Peyer's patch (tissue), 4 donors: ENCODE data around the gene PLEKHG1. TPM values are rescaled to one million over a fixed set of nuclear protein-coding genes. Genes with fewer than 3 reads are reported as not detected.

Experiments used
- DNase-seq, 3 donors: peaks; one replicate each; pipeline ENCODE4 v3.0.0-alpha.2; 2017 to 2019
- H3K27ac ChIP-seq, 4 donors: fragments of 200-600 bp; sonication (generic); one replicate each; pipeline ENCODE4 v1.5.1; 2016 to 2019
- H3K27me3 ChIP-seq, 2 donors: fragments of 200-600 bp; sonication (generic); one replicate each; pipeline ENCODE4 v1.5.1; 2019
- H3K36me3 ChIP-seq, 3 donors: fragments of 200-600 bp; sonication (generic); one replicate each; pipeline ENCODE4 v1.5.1; 2016 to 2019
- H3K4me1 ChIP-seq, 4 donors: fragments of 200-600 bp; sonication (generic); one replicate each; pipeline ENCODE4 v1.5.1; 2016 to 2019
- H3K4me3 ChIP-seq, 4 donors: fragments of 200-600 bp; sonication (generic); 1 replicate in 3 of 4; 2 replicates in 1 of 4; pipeline ENCODE4 v1.5.1; 2016 to 2019; ENCODE audit warnings: mild to moderate bottlenecking in 1 of 4
- H3K9me3 ChIP-seq, 4 donors: fragments of 200-600 bp; sonication (generic); one replicate each; pipeline ENCODE4 v1.5.1; 2016 to 2019; ENCODE audit warnings: mild to moderate bottlenecking in 1 of 4
- POLR2A ChIP-seq, 2 donors: fragments of 450-650 bp; IDR thresholded peaks; one replicate each; pipeline ENCODE4 v1.5.1; 2017; ENCODE audit warnings: antibody characterized with exemption in 2 of 2, mild to moderate bottlenecking in 2 of 2, moderate library complexity in 2 of 2
- total RNA-seq, 4 donors: library from RNA; depleted of rRNA; stranded (reverse); fragments of >200 nt; gene quantifications; one replicate each; pipeline ENCODE4 v1.1.0, GENCODE V29; 2016
- TF ChIP-seq, protein P1 (sequence below), 6 experiments: fragments of 450-650 bp in 4 of 6; fragments of 200-600 bp in 2 of 6; sonication (generic) in 1 of 6; IDR thresholded peaks; one replicate each; pipeline ENCODE4 v1.5.1; 2017 to 2019; ENCODE audit warnings: antibody characterized with exemption in 6 of 6, mild to moderate bottlenecking in 3 of 6, moderate library complexity in 1 of 6

The PLEKHG1 gene
- total RNA-seq, 4 donors from 2014 or later = 52.2 to 281 (median 64.6) TPM

DNA sequence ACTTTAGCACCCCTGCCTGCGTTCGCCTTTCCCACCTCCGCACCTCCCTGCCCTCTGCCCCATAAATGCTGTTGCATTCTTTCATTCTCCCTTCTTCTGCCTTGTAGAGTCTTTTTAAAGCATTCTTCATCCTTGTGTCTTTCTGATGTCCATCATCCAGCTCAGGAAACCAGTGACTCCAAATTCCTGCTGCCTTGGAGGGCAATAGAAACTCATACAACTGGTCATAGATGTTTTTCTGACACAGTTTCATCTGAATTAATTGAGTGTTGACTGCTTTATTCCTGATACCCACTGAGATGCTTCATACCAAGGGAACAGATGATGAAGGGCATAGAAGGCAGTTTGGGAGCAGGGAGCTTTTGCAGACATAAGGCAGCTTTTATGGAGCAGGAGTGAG lies 19.6 kb downstream of the PLEKHG1 start:
- peak overlapping the region in 1 of 4 donors; percentile 15 for H3K27ac ChIP-seq
- H3K9me3 ChIP-seq = no peaks in the 10 kb centered on the region
- H3K36me3 ChIP-seq = no peaks in the 10 kb centered on the region
- no peak for TF ChIP-seq POLR2A (IDR thresholded peaks at IDR 0.05)
- TF ChIP-seq, protein P1, sequence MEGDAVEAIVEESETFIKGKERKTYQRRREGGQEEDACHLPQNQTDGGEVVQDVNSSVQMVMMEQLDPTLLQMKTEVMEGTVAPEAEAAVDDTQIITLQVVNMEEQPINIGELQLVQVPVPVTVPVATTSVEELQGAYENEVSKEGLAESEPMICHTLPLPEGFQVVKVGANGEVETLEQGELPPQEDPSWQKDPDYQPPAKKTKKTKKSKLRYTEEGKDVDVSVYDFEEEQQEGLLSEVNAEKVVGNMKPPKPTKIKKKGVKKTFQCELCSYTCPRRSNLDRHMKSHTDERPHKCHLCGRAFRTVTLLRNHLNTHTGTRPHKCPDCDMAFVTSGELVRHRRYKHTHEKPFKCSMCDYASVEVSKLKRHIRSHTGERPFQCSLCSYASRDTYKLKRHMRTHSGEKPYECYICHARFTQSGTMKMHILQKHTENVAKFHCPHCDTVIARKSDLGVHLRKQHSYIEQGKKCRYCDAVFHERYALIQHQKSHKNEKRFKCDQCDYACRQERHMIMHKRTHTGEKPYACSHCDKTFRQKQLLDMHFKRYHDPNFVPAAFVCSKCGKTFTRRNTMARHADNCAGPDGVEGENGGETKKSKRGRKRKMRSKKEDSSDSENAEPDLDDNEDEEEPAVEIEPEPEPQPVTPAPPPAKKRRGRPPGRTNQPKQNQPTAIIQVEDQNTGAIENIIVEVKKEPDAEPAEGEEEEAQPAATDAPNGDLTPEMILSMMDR (IDR thresholded peaks at IDR 0.05) = no peak
- no peaks in the 10 kb centered on the region for H3K27me3 ChIP-seq
- no peak overlapping the region for H3K4me3 ChIP-seq
- no peak for DNase-seq
- peaks cover 0 to 16% (median 5%) of the 10 kb centered on the region in 4 donors for H3K4me1 ChIP-seq

DNA sequence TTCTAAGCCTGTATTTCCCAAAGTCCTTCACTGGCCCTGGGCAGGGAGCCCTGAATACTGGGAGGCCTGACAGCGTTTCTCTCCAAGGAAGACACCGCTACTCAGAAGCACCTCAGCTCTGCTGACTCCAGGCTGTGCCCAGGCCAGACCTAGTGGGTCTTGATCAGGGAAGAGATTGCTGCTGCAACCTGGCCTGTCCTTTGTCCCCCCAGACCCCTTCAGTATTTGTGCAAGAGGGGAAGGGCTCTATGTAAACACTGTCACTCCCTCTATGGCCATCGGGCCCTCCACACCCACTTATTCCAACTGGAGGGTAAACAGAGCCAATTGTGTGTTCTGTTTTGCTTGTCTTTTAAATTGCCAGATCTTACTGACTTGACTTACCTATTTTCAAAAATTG lies 20.6 kb downstream of the PLEKHG1 start:
- Histone ChIP-seq H3K36me3 (no peaks in the 10 kb centered on the region), H3K27ac (peak overlapping the region in 2 of 4 donors; percentile 14 to 56), H3K27me3 (no peaks in the 10 kb centered on the region), H3K9me3 (no peaks in the 10 kb centered on the region), H3K4me1 (peaks cover 0 to 16% (median 5%) of the 10 kb centered on the region in 4 donors), H3K4me3 (no peak overlapping the region)
- no peak for TF ChIP-seq POLR2A (IDR thresholded peaks at IDR 0.05)
- TF ChIP-seq, protein P1 (IDR thresholded peaks at IDR 0.05) = no peak
- no peak for DNase-seq

DNA sequence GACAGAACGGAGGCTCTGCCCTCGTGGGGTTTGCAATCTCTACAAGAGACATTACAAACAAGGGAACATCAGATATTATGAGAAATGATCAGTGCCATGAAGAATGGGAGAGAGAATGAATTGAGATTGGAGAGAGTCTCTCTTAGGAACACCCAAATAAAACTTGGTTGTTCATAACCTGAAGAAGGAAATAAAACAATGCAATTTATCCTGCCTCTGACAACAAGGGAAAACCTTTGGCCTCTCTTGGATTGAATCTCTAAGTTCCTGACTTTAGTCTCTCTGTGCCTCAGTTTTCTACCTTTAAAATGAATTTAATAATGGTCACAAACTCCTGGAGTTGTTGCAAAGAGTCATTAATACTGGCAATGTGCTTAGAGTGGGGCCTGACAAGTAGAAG lies 21.1 kb downstream of the PLEKHG1 start:
- TF ChIP-seq POLR2A (IDR thresholded peaks at IDR 0.05) = no peak
- TF ChIP-seq, protein P1 (IDR thresholded peaks at IDR 0.05) = no peak
- H3K4me1 ChIP-seq = peaks cover 0 to 16% (median 5%) of the 10 kb centered on the region in 4 donors
- H3K4me3 ChIP-seq = no peak overlapping the region
- H3K27me3 ChIP-seq = no peaks in the 10 kb centered on the region
- peak overlapping the region in 3 of 4 donors; percentile 5 to 56 (median 14) for H3K27ac ChIP-seq
- DNase-seq = no peak
- no peaks in the 10 kb centered on the region for H3K36me3 ChIP-seq
- no peaks in the 10 kb centered on the region for H3K9me3 ChIP-seq

DNA sequence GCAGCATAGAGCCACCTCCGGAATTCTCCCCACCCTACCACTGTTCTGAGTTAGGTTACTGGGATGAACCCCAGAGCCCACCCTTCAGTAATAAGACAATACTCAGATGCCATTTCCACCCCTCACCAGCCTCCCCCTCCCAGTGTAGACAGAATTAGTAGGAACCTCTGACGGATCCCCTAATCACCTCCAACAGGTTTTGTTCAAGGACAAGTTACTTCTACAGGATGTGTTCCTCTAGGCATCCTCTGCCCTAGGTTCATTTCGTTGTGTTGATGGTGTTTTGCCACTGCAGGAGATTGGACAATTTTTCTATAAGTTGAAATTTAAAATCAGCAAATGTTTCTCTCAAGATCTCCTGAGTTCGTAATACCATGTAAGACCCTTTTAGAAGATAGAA lies 22.8 kb downstream of the PLEKHG1 start:
- Histone ChIP-seq H3K27me3 (no peaks in the 10 kb centered on the region), H3K4me3 (no peak overlapping the region), H3K9me3 (no peaks in the 10 kb centered on the region), H3K27ac (peak overlapping the region in 2 of 4 donors; percentile 6 to 78), H3K36me3 (no peaks in the 10 kb centered on the region), H3K4me1 (peaks cover 0 to 18% (median 8%) of the 10 kb centered on the region in 4 donors)
- TF ChIP-seq POLR2A (IDR thresholded peaks at IDR 0.05) = no peak
- TF ChIP-seq, protein P1 (IDR thresholded peaks at IDR 0.05) = no peak
- DNase-seq = no peak

DNA sequence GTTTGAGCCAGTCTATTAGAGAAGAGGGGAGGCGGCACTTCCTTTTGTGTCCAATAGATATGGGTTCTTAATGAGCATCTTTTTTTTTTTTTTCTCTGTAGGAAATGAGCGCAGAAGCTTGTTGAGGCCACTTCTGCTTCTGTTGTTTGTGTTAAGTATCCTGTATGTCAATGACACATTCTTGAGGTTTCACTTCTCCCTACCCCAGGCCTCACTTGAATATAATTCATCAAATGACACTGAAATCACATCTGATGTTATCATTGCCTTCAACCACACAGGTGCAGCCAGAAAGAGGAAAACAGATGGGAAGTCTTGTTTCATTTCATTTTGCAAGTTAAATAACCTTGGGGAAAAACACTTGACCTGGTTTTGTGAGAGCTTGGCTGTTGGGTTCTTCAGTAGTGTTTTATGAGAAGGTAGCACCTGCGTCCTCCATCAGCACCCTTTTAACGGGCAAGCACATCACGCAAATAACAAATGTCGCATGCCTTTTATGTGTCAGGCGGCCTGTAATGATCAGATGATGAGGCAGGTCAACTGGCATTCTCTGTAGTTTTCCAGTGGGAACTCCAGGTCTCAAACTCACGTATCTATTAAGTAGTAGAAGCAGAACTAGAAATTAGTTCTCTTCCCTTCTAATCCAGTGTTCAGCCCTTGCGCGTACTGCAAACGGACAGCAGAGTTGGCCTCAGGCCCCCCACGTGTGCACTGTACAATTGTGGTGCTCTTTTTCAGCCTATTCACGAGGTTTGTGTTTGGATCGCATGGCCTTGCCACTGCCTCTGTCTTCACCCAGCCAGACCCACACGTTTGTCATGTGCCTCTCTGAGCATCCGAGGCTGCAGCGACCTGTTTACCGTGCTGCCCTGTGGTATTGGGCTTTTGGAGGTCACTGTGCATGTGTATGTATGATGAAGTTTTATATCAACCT lies 23.5 kb downstream of the PLEKHG1 start:
- TF ChIP-seq, protein P1 (IDR thresholded peaks at IDR 0.05) = no peak
- no peak for TF ChIP-seq POLR2A (IDR thresholded peaks at IDR 0.05)
- Histone ChIP-seq H3K27ac (peak overlapping the region; percentile 28 to 78 (median 43)), H3K36me3 (no peaks in the 10 kb centered on the region), H3K27me3 (no peaks in the 10 kb centered on the region), H3K4me1 (peaks cover 0 to 25% (median 8%) of the 10 kb centered on the region in 4 donors), H3K9me3 (no peaks in the 10 kb centered on the region), H3K4me3 (no peak overlapping the region)
- DNase-seq = peak in 2 of 3 donors; percentile 61 to 64
